K562 (cell line): ENCODE results near the gene PPIA.

Experiments used
- ATF3 ChIP-seq, 2 experiments: fragments of 450-650 bp in 1 of 2; sonication (generic) in 1 of 2; formaldehyde crosslinking in 1 of 2; IDR thresholded peaks in 1 of 2; conservative IDR thresholded peaks in 1 of 2; 2 replicates each; pipeline versions ENCODE4 v1.6.1 to v1.8.1; 2016 to 2023; ENCODE audit warnings: mild to moderate bottlenecking in 2 of 2, moderate library complexity in 2 of 2, inconsistent platforms in 1 of 2, missing genetic modification reagents in 1 of 2
- BHLHE40 ChIP-seq: IDR thresholded peaks from 2 replicates; pipeline ENCODE4 v1.6.1; 2011; ENCODE audit warnings: low read length, improper control_type of control experiment
- CEBPB ChIP-seq: fragments of 450-650 bp; IDR thresholded peaks from 2 replicates; pipeline ENCODE4 v1.6.1; 2016; ENCODE audit warnings: missing genetic modification characterization, missing compliant biosample characterization
- EZH2 ChIP-seq: IDR thresholded peaks from 2 replicates; pipeline ENCODE4 v1.6.1; 2012; ENCODE audit warnings: low read depth, mild to moderate bottlenecking, inconsistent platforms, low read length, borderline replicate concordance
- MAZ ChIP-seq, 2 experiments: fragments of 450-650 bp in 1 of 2; sonication (generic) in 1 of 2; formaldehyde crosslinking; IDR thresholded peaks in 1 of 2; conservative IDR thresholded peaks in 1 of 2; 2 replicates each; pipeline versions ENCODE4 v1.4.0 to v1.5.0; 2020; ENCODE audit warnings: mild to moderate bottlenecking in 1 of 2, missing genetic modification reagents in 1 of 2
- NR4A1 ChIP-seq, 2 experiments: fragments of 250-450 bp in 1 of 2; fragments of 450-650 bp in 1 of 2; sonication (Bioruptor Pico) in 1 of 2; IDR thresholded peaks; 2 replicates each; pipeline versions ENCODE4 v1.4.0 to v1.6.1; 2016 to 2020; ENCODE audit warnings: mild to moderate bottlenecking in 2 of 2, missing compliant biosample characterization in 1 of 2, missing genetic modification characterization in 1 of 2, moderate library complexity in 1 of 2
- NRF1 ChIP-seq, 2 experiments: fragments of 450-650 bp; IDR thresholded peaks in 1 of 2; conservative IDR thresholded peaks in 1 of 2; 2 replicates each; pipeline ENCODE4 v1.6.1; 2014; ENCODE audit warnings: mild to moderate bottlenecking in 2 of 2
- POLR2A ChIP-seq: fragments of 450-650 bp; conservative IDR thresholded peaks from 2 replicates; pipeline ENCODE4 v1.6.1; 2016
- RERE ChIP-seq: sonication (generic); formaldehyde crosslinking; IDR thresholded peaks from 2 replicates; pipeline ENCODE4 v1.8.0; 2023; ENCODE audit warnings: missing genetic modification reagents, mild to moderate bottlenecking, borderline replicate concordance
- TEAD4 ChIP-seq, 2 experiments: sonication (generic) in 1 of 2; formaldehyde crosslinking in 1 of 2; IDR thresholded peaks; 2 replicates each; pipeline versions ENCODE4 v1.6.1 to v1.8.0; 2012 to 2022; ENCODE audit warnings: borderline replicate concordance in 1 of 2, inconsistent platforms in 1 of 2, low read length in 1 of 2, mild to moderate bottlenecking in 1 of 2, missing genetic modification reagents in 1 of 2
- U2AF2 ChIP-seq: fragments of 200-400 bp; formaldehyde crosslinking; optimal IDR thresholded peaks from 2 replicates; pipeline ENCODE3; 2017; ENCODE audit warnings: low read depth, mild to moderate bottlenecking, low read length
- TF ChIP-seq, protein P1 (sequence below), 3 experiments: IDR thresholded peaks in 2 of 3; conservative IDR thresholded peaks in 1 of 3; 2 replicates each; pipeline ENCODE4 v1.5.1; 2011 to 2012; ENCODE audit warnings: low read length in 3 of 3, mild to moderate bottlenecking in 3 of 3, control low read depth in 2 of 3, improper control_type of control experiment in 1 of 3, inconsistent platforms in 1 of 3, low read depth in 1 of 3, mixed read lengths in 1 of 3, moderate library complexity in 1 of 3; ENCODE audit not compliant: insufficient read depth in 2 of 3
- TF ChIP-seq, protein P2 (sequence below): fragments of 250-450 bp; sonication (Bioruptor Pico); IDR thresholded peaks from 2 replicates; pipeline ENCODE4 v1.8.0; 2022; ENCODE audit warnings: moderate library complexity, mild to moderate bottlenecking, inconsistent platforms
- TF ChIP-seq, protein P3 (sequence below): sonication (generic); formaldehyde crosslinking; IDR thresholded peaks from 2 replicates; pipeline ENCODE4 v1.8.1; 2023; ENCODE audit warnings: mild to moderate bottlenecking, missing genetic modification reagents, moderate library complexity

DNA sequence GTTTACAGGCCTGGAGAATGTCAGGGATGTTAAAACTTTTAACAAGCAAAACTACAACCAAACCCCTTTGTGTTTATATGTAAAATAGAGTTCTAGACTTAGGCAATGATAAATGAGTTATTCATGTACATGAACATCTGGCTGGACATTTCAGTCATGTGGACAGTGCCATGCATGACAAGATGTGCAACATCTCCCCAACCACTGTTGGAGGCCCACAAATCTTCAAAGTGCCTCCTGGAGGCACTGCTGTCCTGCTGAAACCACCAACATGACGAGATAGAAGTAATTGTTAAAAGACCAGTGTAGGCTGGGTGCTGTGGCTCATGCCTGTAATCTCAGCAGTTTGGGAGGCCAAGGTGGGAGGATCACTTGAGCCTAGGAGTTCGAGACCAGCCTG is 18.4 kb downstream of the PPIA start:
- TF ChIP-seq EZH2 (no peak), BHLHE40 (no peak), POLR2A (no peak), TEAD4 (IDR thresholded peaks at IDR 0.05; ENCODE audit: low read length) (no peak), TEAD4 (CRISPR knock-in tag; IDR thresholded peaks at IDR 0.05; ENCODE audit: borderline replicate concordance) (no peak), CEBPB (tag) (no peak), ATF3 (IDR thresholded peaks at IDR 0.05) (no peak), ATF3 (CRISPR knock-in tag; conservative IDR thresholded peaks at IDR 0.05) (no peak), U2AF2 (no peak), NR4A1 (CRISPR knock-in tag; IDR thresholded peaks at IDR 0.05) (no peak), NR4A1 (tag; IDR thresholded peaks at IDR 0.05) (no peak), RERE (no peak), MAZ (CRISPR knock-in tag; conservative IDR thresholded peaks at IDR 0.05 in 1 of 2, IDR thresholded peaks at IDR 0.05 in 1 of 2) (no peak), NRF1 (conservative IDR thresholded peaks at IDR 0.05 in 1 of 2, IDR thresholded peaks at IDR 0.05 in 1 of 2) (no peak)
- TF ChIP-seq, protein P1, sequence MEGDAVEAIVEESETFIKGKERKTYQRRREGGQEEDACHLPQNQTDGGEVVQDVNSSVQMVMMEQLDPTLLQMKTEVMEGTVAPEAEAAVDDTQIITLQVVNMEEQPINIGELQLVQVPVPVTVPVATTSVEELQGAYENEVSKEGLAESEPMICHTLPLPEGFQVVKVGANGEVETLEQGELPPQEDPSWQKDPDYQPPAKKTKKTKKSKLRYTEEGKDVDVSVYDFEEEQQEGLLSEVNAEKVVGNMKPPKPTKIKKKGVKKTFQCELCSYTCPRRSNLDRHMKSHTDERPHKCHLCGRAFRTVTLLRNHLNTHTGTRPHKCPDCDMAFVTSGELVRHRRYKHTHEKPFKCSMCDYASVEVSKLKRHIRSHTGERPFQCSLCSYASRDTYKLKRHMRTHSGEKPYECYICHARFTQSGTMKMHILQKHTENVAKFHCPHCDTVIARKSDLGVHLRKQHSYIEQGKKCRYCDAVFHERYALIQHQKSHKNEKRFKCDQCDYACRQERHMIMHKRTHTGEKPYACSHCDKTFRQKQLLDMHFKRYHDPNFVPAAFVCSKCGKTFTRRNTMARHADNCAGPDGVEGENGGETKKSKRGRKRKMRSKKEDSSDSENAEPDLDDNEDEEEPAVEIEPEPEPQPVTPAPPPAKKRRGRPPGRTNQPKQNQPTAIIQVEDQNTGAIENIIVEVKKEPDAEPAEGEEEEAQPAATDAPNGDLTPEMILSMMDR (IDR thresholded peaks at IDR 0.05 in 2 of 3, conservative IDR thresholded peaks at IDR 0.05 in 1 of 3; ENCODE audit: insufficient read depth in 2 of 3, low read depth in 1 of 3, low read length in 3 of 3), result peak; percentile 20 to 38 (median 33); a peak in 3 of 6 replicates
- TF ChIP-seq, protein P2, sequence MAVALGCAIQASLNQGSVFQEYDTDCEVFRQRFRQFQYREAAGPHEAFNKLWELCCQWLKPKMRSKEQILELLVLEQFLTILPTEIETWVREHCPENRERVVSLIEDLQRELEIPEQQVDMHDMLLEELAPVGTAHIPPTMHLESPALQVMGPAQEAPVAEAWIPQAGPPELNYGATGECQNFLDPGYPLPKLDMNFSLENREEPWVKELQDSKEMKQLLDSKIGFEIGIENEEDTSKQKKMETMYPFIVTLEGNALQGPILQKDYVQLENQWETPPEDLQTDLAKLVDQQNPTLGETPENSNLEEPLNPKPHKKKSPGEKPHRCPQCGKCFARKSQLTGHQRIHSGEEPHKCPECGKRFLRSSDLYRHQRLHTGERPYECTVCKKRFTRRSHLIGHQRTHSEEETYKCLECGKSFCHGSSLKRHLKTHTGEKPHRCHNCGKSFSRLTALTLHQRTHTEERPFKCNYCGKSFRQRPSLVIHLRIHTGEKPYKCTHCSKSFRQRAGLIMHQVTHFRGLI, result no peak
- TF ChIP-seq, protein P3, sequence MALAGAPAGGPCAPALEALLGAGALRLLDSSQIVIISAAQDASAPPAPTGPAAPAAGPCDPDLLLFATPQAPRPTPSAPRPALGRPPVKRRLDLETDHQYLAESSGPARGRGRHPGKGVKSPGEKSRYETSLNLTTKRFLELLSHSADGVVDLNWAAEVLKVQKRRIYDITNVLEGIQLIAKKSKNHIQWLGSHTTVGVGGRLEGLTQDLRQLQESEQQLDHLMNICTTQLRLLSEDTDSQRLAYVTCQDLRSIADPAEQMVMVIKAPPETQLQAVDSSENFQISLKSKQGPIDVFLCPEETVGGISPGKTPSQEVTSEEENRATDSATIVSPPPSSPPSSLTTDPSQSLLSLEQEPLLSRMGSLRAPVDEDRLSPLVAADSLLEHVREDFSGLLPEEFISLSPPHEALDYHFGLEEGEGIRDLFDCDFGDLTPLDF (CRISPR knock-in tag), result no peak
